Body of pancreas (tissue), 4 donors: ENCODE measurements around the gene ASS1.

Source experiments
- CTCF ChIP-seq, 7 experiments: fragments of 450-650 bp in 4 of 7; fragments of 200-600 bp in 3 of 7; sonication (generic) in 3 of 7; IDR thresholded peaks; one replicate each; pipeline ENCODE4 v1.5.1; 2016 to 2019; ENCODE audit warnings: antibody characterized with exemption in 7 of 7
- POLR2A ChIP-seq, 3 donors: fragments of 450-650 bp; IDR thresholded peaks; one replicate each; pipeline ENCODE4 v1.6.1; 2016; ENCODE audit warnings: antibody characterized with exemption in 3 of 3, mild to moderate bottlenecking in 2 of 3

- TF ChIP-seq CTCF (IDR thresholded peaks at IDR 0.05), result no peak
- TF ChIP-seq POLR2A (IDR thresholded peaks at IDR 0.05), result no peak
These were observed 68.3 kb downstream of the ASS1 start for GRCh38 chr9:130513078-130513477.
